Measurements from ENCODE around the gene PLEKHF1.

PLEKHF1 gene

GRCh38 chr19:29645911-29646310, 19.4 kb upstream of the PLEKHF1 start:
- H3K4me1 ChIP-seq (ENCODE audit: insufficient read depth, low read length), result peaks cover 12% of the 10 kb centered on the region
- no peaks in the 10 kb centered on the region for H3K36me3 ChIP-seq (ENCODE audit: insufficient read depth, low read length)
- no peak overlapping the region for H3K9ac ChIP-seq (ENCODE audit: low read depth, low read length)
- no peaks in the 10 kb centered on the region for H3K9me3 ChIP-seq (ENCODE audit: control insufficient read depth, insufficient read depth, low read length)

- peaks cover 3% of the 10 kb centered on the region for H3K4me1 ChIP-seq (ENCODE audit: insufficient read depth, low read length)
- no peak overlapping the region for H3K9ac ChIP-seq (ENCODE audit: low read depth, low read length)
- no peaks in the 10 kb centered on the region for H3K36me3 ChIP-seq (ENCODE audit: insufficient read depth, low read length)
- no peaks in the 10 kb centered on the region for H3K9me3 ChIP-seq (ENCODE audit: control insufficient read depth, insufficient read depth, low read length)
Measured at GRCh38 chr19:29650772-29651387, 14.4 kb upstream of the PLEKHF1 start.

DNA sequence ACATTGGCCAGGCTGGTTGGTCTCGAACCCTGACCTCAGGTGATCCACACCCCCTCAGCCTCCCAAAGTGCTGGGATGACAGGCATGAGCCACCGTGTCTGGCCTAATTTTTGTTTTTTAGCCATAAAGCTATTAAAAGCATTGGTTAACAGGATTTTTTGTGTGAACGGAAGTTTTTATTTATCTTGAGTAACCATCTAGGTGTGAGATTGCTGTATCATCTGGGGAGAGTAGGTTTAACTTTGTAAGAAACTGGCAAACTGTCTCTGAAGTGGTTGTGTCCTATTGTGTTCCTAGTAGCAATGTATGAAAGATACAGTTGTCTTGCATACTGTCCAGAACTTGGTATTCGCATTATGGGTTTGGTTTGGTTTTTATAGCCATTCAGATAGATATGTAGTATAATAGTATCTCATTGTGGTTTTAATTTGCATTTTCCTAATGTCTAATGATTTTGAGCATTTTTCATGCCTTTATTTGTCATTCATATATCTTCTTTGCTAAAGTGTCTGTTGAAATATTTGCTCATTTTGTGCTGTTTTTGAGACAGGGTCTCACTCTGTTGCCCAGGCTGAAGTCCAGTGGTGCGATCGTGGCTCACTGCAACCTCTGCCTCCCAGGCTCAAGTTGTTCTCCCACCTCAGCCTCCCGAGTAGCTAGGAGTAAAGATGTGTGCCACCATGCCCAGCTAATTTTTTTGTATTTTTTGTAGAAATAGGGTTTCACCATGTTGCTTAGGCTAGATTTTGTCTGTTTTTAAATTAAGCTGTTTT, 13.5 kb upstream of the PLEKHF1 start:
- H3K9ac ChIP-seq (ENCODE audit: low read depth, low read length), result no peak overlapping the region
- no peaks in the 10 kb centered on the region for H3K9me3 ChIP-seq (ENCODE audit: control insufficient read depth, insufficient read depth, low read length)
- no peaks in the 10 kb centered on the region for H3K36me3 ChIP-seq (ENCODE audit: insufficient read depth, low read length)
- H3K4me1 ChIP-seq (ENCODE audit: insufficient read depth, low read length), result no peaks in the 10 kb centered on the region

GRCh38 chr19:29653398-29653797, 11.9 kb upstream of the PLEKHF1 start:
- H3K36me3 ChIP-seq (ENCODE audit: insufficient read depth, low read length), result no peaks in the 10 kb centered on the region
- H3K4me1 ChIP-seq (ENCODE audit: insufficient read depth, low read length), result no peaks in the 10 kb centered on the region
- no peak overlapping the region for H3K9ac ChIP-seq (ENCODE audit: low read depth, low read length)
- no peaks in the 10 kb centered on the region for H3K9me3 ChIP-seq (ENCODE audit: control insufficient read depth, insufficient read depth, low read length)

DNA sequence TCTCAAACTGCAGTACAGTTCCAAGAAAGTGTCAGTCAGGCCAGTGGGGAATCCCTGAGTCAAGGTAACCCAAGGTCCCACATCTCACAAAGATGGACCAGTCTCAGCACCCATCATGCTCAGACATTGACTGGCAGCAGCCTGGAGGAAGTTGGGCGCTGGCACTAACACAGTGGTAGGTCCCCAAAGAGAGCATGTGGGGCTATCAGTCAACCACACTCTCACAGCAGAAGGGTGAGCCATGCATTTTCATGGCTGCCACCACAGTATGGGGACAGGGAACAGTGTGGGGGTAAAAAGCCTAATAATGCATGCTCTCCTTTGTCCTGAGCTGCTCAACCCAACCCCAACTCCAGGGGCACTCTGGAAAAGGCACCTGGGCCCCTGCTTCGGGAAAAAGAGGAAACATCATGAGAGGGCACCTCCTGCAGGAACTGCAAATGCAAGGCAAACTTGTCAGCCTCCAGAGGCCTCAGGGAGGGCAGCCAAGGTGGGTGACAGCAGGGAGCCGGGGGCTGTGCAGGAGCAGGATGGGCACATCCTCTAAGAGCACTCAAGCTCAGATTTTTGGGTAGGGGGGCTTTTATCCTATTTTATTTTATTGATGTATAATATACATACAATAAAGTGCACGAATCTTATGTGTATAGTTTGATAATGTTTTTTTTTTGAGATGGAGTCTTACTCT, 9.5 kb upstream of the PLEKHF1 start:
- no peaks in the 10 kb centered on the region for H3K36me3 ChIP-seq (ENCODE audit: insufficient read depth, low read length)
- no peaks in the 10 kb centered on the region for H3K9me3 ChIP-seq (ENCODE audit: control insufficient read depth, insufficient read depth, low read length)
- H3K4me1 ChIP-seq (ENCODE audit: insufficient read depth, low read length), result no peaks in the 10 kb centered on the region
- no peak overlapping the region for H3K9ac ChIP-seq (ENCODE audit: low read depth, low read length)

GRCh38 chr19:29658221-29658991, 6.9 kb upstream of the PLEKHF1 start:
- Histone ChIP-seq H3K9ac (ENCODE audit: low read depth, low read length) (no peak overlapping the region), H3K4me1 (ENCODE audit: insufficient read depth, low read length) (no peaks in the 10 kb centered on the region), H3K36me3 (ENCODE audit: insufficient read depth, low read length) (no peaks in the 10 kb centered on the region), H3K9me3 (ENCODE audit: control insufficient read depth, insufficient read depth, low read length) (no peaks in the 10 kb centered on the region)

GRCh38 chr19:29660835-29661234, 4.4 kb upstream of the PLEKHF1 start:
- H3K9me3 ChIP-seq (ENCODE audit: control insufficient read depth, insufficient read depth, low read length), result no peaks in the 10 kb centered on the region
- H3K36me3 ChIP-seq (ENCODE audit: insufficient read depth, low read length), result no peaks in the 10 kb centered on the region
- H3K4me1 ChIP-seq (ENCODE audit: insufficient read depth, low read length), result peaks cover 8% of the 10 kb centered on the region; the same call in 1 of the 2 replicates
- no peak overlapping the region for H3K9ac ChIP-seq (ENCODE audit: low read depth, low read length)

DNA sequence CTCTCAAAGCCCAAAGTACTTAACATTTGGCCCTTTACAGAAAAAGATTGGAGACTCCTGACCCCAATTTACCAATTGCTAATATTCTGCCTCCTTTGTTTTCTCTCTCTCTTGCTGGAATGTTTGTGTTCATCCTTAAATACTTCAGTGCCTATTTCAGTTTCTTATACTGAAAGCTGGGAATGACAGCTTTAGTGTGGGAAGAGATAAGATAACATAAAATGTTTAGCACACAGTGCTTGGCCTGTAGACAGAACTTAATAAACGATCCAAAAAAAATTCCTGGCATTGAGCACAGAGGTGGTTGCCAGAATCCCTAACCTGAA, 3.0 kb upstream of the PLEKHF1 start:
- H3K9me3 ChIP-seq (ENCODE audit: control insufficient read depth, insufficient read depth, low read length), result no peaks in the 10 kb centered on the region
- no peaks in the 10 kb centered on the region for H3K36me3 ChIP-seq (ENCODE audit: insufficient read depth, low read length)
- no peak overlapping the region for H3K9ac ChIP-seq (ENCODE audit: low read depth, low read length)
- peaks cover 13% of the 10 kb centered on the region; the same call in 1 of the 2 replicates for H3K4me1 ChIP-seq (ENCODE audit: insufficient read depth, low read length)

GRCh38 chr19:29662604-29663404, 2.5 kb upstream of the PLEKHF1 start:
- Histone ChIP-seq H3K36me3 (ENCODE audit: insufficient read depth, low read length) (no peaks in the 10 kb centered on the region), H3K9ac (ENCODE audit: low read depth, low read length) (no peak overlapping the region), H3K4me1 (ENCODE audit: insufficient read depth, low read length) (peaks cover 14% of the 10 kb centered on the region; the same call in 1 of the 2 replicates), H3K9me3 (ENCODE audit: control insufficient read depth, insufficient read depth, low read length) (no peaks in the 10 kb centered on the region)

GRCh38 chr19:29663861-29664752, 1.2 kb upstream of the PLEKHF1 start:
- peak overlapping the region; percentile 90; the same call in 1 of the 2 replicates for H3K9ac ChIP-seq (ENCODE audit: low read depth, low read length)
- no peaks in the 10 kb centered on the region for H3K36me3 ChIP-seq (ENCODE audit: insufficient read depth, low read length)
- no peaks in the 10 kb centered on the region for H3K9me3 ChIP-seq (ENCODE audit: control insufficient read depth, insufficient read depth, low read length)
- peaks cover 27% of the 10 kb centered on the region; the same call in 1 of the 2 replicates for H3K4me1 ChIP-seq (ENCODE audit: insufficient read depth, low read length)

DNA sequence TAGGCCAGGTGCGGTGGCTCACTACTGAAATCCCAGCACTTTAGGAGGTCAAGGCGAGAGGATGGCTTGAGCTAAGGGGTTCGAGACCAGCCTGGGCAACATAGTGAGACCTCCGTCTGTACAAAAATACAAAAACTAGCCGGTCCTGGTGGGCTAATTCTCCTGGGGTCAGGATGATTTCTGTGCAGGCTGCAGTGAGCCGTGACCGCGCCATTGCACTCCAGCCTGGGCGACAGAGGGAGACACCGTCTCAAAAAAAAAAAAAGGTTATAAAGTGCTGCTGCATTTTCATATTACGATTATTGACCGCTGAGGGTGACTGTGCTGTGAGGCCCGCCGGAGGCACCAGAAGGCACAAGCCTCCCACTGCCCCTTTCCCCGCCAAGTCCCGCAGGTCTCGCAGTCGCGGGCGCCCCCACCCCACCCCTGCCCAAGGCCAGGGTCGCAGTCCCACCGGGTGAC, 477 bp upstream of the PLEKHF1 start:
- no peaks in the 10 kb centered on the region for H3K36me3 ChIP-seq (ENCODE audit: insufficient read depth, low read length)
- no peaks in the 10 kb centered on the region for H3K9me3 ChIP-seq (ENCODE audit: control insufficient read depth, insufficient read depth, low read length)
- H3K9ac ChIP-seq (ENCODE audit: low read depth, low read length), result peak overlapping the region; percentile 90; the same call in 1 of the 2 replicates
- peaks cover 28% of the 10 kb centered on the region; the same call in 1 of the 2 replicates for H3K4me1 ChIP-seq (ENCODE audit: insufficient read depth, low read length)

GRCh38 chr19:29665826-29666577, 741 bp downstream of the PLEKHF1 start:
- Histone ChIP-seq H3K36me3 (ENCODE audit: insufficient read depth, low read length) (no peaks in the 10 kb centered on the region), H3K9me3 (ENCODE audit: control insufficient read depth, insufficient read depth, low read length) (no peaks in the 10 kb centered on the region), H3K4me1 (ENCODE audit: insufficient read depth, low read length) (peaks cover 28% of the 10 kb centered on the region; the same call in 1 of the 2 replicates), H3K9ac (ENCODE audit: low read depth, low read length) (peak overlapping the region; percentile 90)

All from ES-I3 (cell line).